Panc1 (cell line): ENCODE results near the gene PPT2. TPM values are rescaled to one million over a fixed set of nuclear protein-coding genes. Genes with fewer than 3 reads are reported as not detected.

Source experiments
- ATAC-seq: fragments of 200-7000 bp; cut with Tn5 transposase; 2 replicates; pipeline ENCODE4 v1.9.1; 2020; ENCODE audit warnings: mild to moderate bottlenecking, moderate library complexity
- BruUV-seq: library from RNA; stranded (reverse); fragments of 400-500 nt; replicated peaks from 2 replicates; lab custom pipeline; 2021; lab: Mats Ljungman, UMichigan
- CTCF ChIA-PET: fragments of 300-600 bp; sonication (Branson Sonifier 250); formaldehyde crosslinking; loops from one replicate; lab custom pipeline; 2022; ENCODE audit warnings: antibody characterized with exemption; lab: Charles Lee
- POLR2A ChIA-PET: fragments of 300-600 bp; sonication (Branson Sonifier 250); formaldehyde crosslinking; loops from one replicate; lab custom pipeline; 2022; ENCODE audit warnings: antibody characterized with exemption; lab: Charles Lee
- DNase-seq: peaks from one replicate; pipeline ENCODE4 v3.0.0-alpha.2; 2010; ENCODE audit warnings: low read depth, low spot score
- H3K27ac ChIP-seq: 2 replicates; pipeline ENCODE4 v1.5.1; 2011; ENCODE audit warnings: mild to moderate bottlenecking, low read length, inconsistent platforms
- H3K27me3 ChIP-seq: fragments of 200-500 bp; sonication (Bioruptor generic); 2 replicates; pipeline ENCODE4 v1.6.0; 2014; ENCODE audit warnings: low read length, inconsistent platforms; ENCODE audit not compliant: control insufficient read depth, insufficient read depth
- H3K36me3 ChIP-seq: fragments of 200-500 bp; sonication (Bioruptor generic); 2 replicates; pipeline ENCODE4 v1.5.1; 2014; ENCODE audit warnings: inconsistent platforms, mild to moderate bottlenecking, low read length, moderate library complexity; ENCODE audit not compliant: control insufficient read depth, insufficient read depth
- H3K4me1 ChIP-seq: 2 replicates; pipeline ENCODE4 v1.5.1; 2011; ENCODE audit warnings: inconsistent platforms, mild to moderate bottlenecking, low read length, moderate library complexity; ENCODE audit not compliant: control insufficient read depth, insufficient read depth
- H3K4me3 ChIP-seq, 2 experiments: 2 replicates each; pipeline ENCODE4 v1.5.1; 2011 to 2012; ENCODE audit warnings: low read depth in 2 of 2, low read length in 2 of 2, mild to moderate bottlenecking in 2 of 2, inconsistent platforms in 1 of 2, moderate library complexity in 1 of 2
- H3K9me3 ChIP-seq: fragments of 200-500 bp; sonication (Bioruptor generic); 2 replicates; pipeline ENCODE4 v1.5.1; 2014; ENCODE audit warnings: low read depth, mild to moderate bottlenecking, inconsistent platforms, low read length, moderate library complexity; ENCODE audit not compliant: control insufficient read depth, insufficient read depth
- POLR2AphosphoS5 ChIP-seq: IDR thresholded peaks from 2 replicates; pipeline ENCODE4 v1.6.1; 2012; ENCODE audit warnings: mild to moderate bottlenecking, low read depth, low read length, moderate library complexity
- SIN3A ChIP-seq: IDR thresholded peaks from 2 replicates; pipeline ENCODE4 v1.6.1; 2012; ENCODE audit warnings: low read depth, mild to moderate bottlenecking, low read length, moderate library complexity, borderline replicate concordance; ENCODE audit not compliant: insufficient read depth
- TCF7L2 ChIP-seq: IDR thresholded peaks from 2 replicates; pipeline ENCODE4 v1.6.1; 2011; ENCODE audit warnings: mild to moderate bottlenecking, low read depth, low read length, inconsistent platforms
- in situ Hi-C: cut with HindIII; loops from 2 replicates; pipeline ENCODE4 v1.10.0; 2016; ENCODE audit warnings: low sequenced_read_pairs, low pct_unique_long_range_greater_than_20kb
- intact Hi-C: fragments of 100-400 bp; cut with micrococcal nuclease; formaldehyde crosslinking; loops from one replicate; pipeline ENCODE4 v1.10.0; 2022; ENCODE audit not compliant: unreplicated experiment
- total RNA-seq: library from RNA; stranded (reverse); gene quantifications from one replicate; pipeline ENCODE4 v1.2.1, GENCODE V29; 2021; ENCODE audit not compliant: unreplicated experiment
- TF ChIP-seq, protein P1 (sequence below), 2 experiments: IDR thresholded peaks; 2 replicates each; pipeline ENCODE4 v1.6.1; 2011 to 2012; ENCODE audit warnings: low read depth in 2 of 2, control low read depth in 1 of 2, low read length in 1 of 2, mild to moderate bottlenecking in 1 of 2, moderate library complexity in 1 of 2; ENCODE audit not compliant: insufficient read depth in 1 of 2
- TF ChIP-seq, protein P2 (sequence below): fragments of 450-650 bp; IDR thresholded peaks from 2 replicates; pipeline ENCODE4 v1.5.1; 2017; ENCODE audit warnings: mild to moderate bottlenecking

PPT2 gene
- total RNA-seq, 1 experiment from 2014 or later = 20.1 TPM

DNA sequence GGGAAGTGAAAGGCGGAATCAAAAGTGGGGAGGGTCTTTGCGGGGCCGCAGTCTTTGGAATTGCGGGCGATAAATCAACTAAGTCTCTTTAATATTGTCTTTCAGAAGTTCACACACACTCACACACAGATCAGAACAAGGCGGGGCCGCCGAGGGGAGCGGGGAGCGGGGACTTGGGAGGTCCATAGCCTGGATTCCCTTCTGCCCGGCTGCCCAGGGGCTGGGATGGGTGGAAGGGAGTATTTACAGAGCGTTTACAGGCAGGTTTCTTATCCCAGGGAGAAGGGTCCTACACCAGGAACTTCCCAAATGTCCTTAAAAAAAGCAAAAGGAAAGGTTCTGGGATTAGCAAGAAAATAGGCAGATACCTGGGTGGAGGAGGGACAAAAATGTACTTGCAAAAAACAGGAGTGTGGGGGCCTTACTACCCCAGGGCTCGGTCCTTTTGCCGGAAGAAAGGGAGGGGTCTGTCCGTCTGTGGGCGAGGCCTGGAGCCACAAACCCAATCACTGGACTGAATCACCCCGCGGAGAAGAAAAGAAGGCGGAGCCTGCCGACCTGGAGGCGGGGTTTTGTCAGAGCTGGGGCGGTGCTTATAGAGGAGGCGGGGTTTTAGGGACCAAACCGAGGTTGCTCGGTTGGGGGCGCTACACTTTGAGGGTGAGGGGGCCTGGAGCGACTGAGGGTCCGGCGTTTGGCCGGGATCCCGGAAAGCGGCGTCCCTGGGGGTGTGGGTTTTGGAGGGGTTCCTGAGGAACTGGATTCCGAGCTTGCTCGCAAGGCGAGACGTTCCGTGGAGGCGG, 5.5 kb upstream of the PPT2 start:
- TF ChIP-seq TCF7L2 (no peak), SIN3A (no peak), POLR2AphosphoS5 (no peak)
- TF ChIP-seq, protein P1, sequence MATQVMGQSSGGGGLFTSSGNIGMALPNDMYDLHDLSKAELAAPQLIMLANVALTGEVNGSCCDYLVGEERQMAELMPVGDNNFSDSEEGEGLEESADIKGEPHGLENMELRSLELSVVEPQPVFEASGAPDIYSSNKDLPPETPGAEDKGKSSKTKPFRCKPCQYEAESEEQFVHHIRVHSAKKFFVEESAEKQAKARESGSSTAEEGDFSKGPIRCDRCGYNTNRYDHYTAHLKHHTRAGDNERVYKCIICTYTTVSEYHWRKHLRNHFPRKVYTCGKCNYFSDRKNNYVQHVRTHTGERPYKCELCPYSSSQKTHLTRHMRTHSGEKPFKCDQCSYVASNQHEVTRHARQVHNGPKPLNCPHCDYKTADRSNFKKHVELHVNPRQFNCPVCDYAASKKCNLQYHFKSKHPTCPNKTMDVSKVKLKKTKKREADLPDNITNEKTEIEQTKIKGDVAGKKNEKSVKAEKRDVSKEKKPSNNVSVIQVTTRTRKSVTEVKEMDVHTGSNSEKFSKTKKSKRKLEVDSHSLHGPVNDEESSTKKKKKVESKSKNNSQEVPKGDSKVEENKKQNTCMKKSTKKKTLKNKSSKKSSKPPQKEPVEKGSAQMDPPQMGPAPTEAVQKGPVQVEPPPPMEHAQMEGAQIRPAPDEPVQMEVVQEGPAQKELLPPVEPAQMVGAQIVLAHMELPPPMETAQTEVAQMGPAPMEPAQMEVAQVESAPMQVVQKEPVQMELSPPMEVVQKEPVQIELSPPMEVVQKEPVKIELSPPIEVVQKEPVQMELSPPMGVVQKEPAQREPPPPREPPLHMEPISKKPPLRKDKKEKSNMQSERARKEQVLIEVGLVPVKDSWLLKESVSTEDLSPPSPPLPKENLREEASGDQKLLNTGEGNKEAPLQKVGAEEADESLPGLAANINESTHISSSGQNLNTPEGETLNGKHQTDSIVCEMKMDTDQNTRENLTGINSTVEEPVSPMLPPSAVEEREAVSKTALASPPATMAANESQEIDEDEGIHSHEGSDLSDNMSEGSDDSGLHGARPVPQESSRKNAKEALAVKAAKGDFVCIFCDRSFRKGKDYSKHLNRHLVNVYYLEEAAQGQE (IDR thresholded peaks at IDR 0.05; ENCODE audit: insufficient read depth in 1 of 2, low read depth in 2 of 2, low read length in 1 of 2) = no peak
- Histone ChIP-seq H3K4me1 (peaks cover 14% of the 10 kb centered on the region), H3K27me3 (no peaks in the 10 kb centered on the region), H3K4me3 (no peak overlapping the region), H3K27ac (no peak overlapping the region), H3K9me3 (no peaks in the 10 kb centered on the region), H3K36me3 (no peaks in the 10 kb centered on the region; the same call in 1 of the 2 replicates)
- DNase-seq = no peak
- POLR2A ChIA-PET = no interaction called here
- CTCF ChIA-PET = no interaction called here
- no TSS peak for BruUV-seq
- no peak for ATAC-seq
- in situ Hi-C loops (no loop called here), intact Hi-C loops (no loop called here)

DNA sequence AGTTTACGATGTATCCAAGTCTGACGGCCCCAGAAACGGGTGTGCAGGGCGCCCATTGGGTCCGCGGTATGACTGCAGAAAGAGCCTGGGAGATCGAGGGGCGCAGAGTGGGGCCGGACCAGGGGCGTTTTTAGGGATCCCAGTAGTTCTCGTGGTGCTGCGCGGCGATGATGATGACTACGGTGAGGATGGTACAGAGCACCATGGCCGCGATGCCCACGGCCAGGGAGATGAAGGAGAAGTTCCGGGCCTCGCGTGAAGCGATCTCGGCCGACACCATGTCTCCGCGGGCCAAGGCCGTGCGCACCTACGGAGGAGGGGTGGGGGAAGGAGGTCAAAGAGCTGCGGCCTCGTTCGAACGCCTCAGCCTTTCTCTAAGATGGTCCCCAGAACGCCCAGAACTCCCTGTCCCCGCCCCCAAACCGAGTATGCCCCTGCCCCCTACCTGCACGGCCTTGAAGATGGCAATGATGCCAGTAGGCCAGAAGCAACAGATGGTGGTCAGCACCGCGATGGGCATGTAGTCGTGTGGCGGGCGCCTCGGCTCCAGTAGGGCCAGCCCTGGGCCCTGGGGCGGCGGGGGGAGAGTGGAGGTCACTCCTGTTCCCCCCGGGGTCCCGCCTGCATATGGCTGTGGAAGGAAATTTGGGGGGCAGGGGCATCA, 4.7 kb upstream of the PPT2 start:
- ChIA-PET POLR2A (no interaction called here), CTCF (no interaction called here)
- H3K4me3 ChIP-seq = no peak overlapping the region
- BruUV-seq = no TSS peak
- H3K4me1 ChIP-seq = peaks cover 14% of the 10 kb centered on the region
- H3K27me3 ChIP-seq = no peaks in the 10 kb centered on the region
- TF ChIP-seq TCF7L2 (no peak), POLR2AphosphoS5 (no peak), SIN3A (no peak)
- TF ChIP-seq, protein P2, sequence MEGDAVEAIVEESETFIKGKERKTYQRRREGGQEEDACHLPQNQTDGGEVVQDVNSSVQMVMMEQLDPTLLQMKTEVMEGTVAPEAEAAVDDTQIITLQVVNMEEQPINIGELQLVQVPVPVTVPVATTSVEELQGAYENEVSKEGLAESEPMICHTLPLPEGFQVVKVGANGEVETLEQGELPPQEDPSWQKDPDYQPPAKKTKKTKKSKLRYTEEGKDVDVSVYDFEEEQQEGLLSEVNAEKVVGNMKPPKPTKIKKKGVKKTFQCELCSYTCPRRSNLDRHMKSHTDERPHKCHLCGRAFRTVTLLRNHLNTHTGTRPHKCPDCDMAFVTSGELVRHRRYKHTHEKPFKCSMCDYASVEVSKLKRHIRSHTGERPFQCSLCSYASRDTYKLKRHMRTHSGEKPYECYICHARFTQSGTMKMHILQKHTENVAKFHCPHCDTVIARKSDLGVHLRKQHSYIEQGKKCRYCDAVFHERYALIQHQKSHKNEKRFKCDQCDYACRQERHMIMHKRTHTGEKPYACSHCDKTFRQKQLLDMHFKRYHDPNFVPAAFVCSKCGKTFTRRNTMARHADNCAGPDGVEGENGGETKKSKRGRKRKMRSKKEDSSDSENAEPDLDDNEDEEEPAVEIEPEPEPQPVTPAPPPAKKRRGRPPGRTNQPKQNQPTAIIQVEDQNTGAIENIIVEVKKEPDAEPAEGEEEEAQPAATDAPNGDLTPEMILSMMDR = no peak
- TF ChIP-seq, protein P1 (IDR thresholded peaks at IDR 0.05; ENCODE audit: insufficient read depth in 1 of 2, low read depth in 2 of 2, low read length in 1 of 2) = no peak
- H3K36me3 ChIP-seq = no peaks in the 10 kb centered on the region; the same call in 1 of the 2 replicates
- intact Hi-C loops (no loop called here), in situ Hi-C loops (no loop called here)
- H3K9me3 ChIP-seq = no peaks in the 10 kb centered on the region
- H3K27ac ChIP-seq = no peak overlapping the region
- no peak for DNase-seq
- no peak for ATAC-seq
